VCaP (cell line): ENCODE measurements around the gene KIF1C.

ENCODE experiments used
- H3K27ac ChIP-seq: fragments of 450-650 bp; 2 replicates; pipeline ENCODE4 v1.5.1; 2017
- TF ChIP-seq, protein P1 (sequence below): fragments of 450-650 bp; conservative IDR thresholded peaks from 2 replicates; pipeline ENCODE4 v1.5.1; 2017; ENCODE audit warnings: mild to moderate bottlenecking, moderate library complexity

KIF1C gene

DNA sequence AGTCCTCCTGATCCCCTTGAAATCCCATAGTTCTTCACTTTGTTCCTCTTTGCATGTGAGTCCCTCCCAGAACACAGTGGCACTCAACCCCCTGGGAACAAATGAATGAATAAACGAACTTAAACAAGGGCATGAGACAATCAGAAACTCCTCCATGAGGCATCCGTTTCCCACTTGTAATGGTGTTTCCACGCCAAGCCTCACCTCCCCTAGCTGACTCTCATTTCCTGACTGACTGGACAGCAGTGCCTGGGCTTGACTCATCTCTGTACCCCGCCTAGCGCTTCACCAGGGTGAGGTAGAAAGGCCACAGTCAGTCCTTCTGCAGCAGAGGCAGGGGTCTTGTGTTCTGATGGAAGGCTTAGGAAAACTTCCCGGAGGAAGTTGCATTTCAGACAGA, 14.2 kb downstream of the KIF1C start:
- TF ChIP-seq, protein P1, sequence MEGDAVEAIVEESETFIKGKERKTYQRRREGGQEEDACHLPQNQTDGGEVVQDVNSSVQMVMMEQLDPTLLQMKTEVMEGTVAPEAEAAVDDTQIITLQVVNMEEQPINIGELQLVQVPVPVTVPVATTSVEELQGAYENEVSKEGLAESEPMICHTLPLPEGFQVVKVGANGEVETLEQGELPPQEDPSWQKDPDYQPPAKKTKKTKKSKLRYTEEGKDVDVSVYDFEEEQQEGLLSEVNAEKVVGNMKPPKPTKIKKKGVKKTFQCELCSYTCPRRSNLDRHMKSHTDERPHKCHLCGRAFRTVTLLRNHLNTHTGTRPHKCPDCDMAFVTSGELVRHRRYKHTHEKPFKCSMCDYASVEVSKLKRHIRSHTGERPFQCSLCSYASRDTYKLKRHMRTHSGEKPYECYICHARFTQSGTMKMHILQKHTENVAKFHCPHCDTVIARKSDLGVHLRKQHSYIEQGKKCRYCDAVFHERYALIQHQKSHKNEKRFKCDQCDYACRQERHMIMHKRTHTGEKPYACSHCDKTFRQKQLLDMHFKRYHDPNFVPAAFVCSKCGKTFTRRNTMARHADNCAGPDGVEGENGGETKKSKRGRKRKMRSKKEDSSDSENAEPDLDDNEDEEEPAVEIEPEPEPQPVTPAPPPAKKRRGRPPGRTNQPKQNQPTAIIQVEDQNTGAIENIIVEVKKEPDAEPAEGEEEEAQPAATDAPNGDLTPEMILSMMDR = no peak
- H3K27ac ChIP-seq = no peak overlapping the region

DNA sequence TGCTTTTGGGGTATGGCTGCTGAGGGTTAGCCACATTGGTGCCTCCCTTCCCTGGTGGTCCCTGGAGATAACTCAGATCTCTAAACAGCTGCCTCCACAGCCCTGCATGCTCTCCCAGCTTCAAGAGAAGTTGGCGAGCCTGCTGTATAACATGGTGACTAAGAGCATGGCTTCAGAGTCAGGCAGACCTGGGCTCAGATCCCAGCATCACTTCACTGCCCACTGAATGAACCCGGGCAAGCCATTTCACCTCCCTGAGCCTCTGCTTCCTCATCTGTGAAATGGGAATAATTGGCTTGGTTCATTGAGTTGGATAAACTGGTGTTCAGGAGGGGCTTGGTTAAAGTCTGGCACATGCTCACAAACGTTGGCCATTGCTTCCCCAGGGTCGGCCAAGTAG, 16.6 kb downstream of the KIF1C start:
- TF ChIP-seq, protein P1 = no peak

DNA sequence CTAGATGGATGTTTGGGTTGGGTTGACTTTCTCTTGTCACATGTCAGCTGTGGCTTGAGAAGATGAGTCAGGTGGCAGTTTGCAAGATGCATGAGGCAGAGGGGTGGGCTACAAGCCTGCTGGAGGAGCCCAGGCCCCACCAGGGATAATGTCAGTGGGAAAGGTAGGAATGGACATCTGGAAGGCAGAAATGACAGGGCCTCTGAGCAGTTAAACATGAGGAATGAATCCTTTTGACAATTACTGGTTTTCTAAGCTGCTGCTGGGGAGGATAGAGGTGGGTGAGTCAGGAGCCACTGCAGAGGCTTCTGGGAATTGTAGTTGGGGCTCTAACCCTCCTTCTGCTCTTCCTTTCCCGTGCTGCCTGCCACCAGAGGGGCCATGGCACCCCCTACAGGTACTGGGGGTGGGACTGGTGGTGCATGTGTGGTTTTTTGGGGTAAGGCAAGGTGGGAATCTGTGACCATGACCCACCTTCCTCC, 21.8 kb downstream of the KIF1C start:
- TF ChIP-seq, protein P1 = no peak
- no peak overlapping the region for H3K27ac ChIP-seq

More for the DNA sequence above, 16.6 kb downstream of the KIF1C start:
- H3K27ac ChIP-seq = no peak overlapping the region

DNA sequence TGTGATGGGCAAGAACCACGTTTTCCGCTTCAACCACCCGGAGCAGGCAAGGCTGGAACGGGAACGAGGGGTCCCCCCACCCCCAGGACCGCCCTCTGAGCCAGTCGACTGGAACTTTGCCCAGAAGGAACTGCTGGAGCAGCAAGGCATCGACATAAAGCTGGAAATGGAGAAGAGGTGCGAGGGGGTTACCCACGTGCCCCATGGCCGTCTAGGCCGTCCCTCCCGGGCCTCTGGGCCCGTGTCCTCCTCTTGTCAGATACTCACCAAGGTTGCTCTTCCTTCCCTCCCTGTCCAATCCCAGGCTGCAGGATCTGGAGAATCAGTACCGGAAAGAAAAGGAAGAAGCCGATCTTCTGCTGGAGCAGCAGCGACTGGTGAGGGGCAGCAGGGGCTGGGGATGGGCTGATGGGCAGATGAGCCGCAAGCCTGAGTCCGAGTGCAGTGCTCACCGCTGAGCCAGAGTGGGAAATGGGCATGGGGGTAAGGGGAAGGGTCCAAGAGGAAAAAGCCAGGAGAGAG, 22.8 kb downstream of the KIF1C start:
- TF ChIP-seq, protein P1 = no peak
- H3K27ac ChIP-seq = no peak overlapping the region

DNA sequence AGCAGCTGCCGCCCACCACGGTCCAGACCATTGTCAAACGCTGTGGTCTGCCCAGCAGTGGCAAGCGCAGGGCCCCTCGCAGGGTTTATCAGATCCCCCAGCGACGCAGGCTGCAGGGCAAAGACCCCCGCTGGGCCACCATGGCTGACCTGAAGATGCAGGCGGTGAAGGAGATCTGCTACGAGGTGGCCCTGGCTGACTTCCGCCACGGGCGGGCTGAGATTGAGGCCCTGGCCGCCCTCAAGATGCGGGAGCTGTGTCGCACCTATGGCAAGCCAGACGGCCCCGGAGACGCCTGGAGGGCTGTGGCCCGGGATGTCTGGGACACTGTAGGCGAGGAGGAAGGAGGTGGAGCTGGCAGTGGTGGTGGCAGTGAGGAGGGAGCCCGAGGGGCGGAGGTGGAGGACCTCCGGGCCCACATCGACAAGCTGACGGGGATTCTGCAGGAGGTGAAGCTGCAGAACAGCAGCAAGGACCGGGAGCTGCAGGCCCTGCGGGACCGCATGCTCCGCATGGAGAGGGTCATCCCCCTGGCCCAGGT, 24.5 kb downstream of the KIF1C start:
- TF ChIP-seq, protein P1 = no peak
- H3K27ac ChIP-seq = no peak overlapping the region

DNA sequence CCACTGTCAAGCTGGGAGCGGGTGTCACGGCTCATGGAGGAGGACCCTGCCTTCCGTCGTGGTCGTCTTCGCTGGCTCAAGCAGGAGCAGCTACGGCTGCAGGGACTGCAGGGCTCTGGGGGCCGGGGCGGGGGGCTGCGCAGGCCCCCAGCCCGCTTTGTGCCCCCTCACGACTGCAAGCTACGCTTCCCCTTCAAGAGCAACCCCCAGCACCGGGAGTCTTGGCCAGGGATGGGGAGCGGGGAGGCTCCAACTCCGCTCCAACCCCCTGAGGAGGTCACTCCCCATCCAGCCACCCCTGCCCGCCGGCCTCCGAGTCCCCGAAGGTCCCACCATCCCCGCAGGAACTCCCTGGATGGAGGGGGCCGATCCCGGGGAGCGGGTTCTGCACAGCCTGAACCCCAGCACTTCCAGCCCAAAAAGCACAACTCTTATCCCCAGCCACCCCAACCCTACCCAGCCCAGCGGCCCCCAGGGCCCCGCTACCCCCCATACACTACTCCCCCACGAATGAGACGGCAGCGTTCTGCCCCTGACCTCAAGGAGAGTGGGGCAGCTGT, 25.9 kb downstream of the KIF1C start:
- no peak overlapping the region for H3K27ac ChIP-seq
- TF ChIP-seq, protein P1 = no peak

DNA sequence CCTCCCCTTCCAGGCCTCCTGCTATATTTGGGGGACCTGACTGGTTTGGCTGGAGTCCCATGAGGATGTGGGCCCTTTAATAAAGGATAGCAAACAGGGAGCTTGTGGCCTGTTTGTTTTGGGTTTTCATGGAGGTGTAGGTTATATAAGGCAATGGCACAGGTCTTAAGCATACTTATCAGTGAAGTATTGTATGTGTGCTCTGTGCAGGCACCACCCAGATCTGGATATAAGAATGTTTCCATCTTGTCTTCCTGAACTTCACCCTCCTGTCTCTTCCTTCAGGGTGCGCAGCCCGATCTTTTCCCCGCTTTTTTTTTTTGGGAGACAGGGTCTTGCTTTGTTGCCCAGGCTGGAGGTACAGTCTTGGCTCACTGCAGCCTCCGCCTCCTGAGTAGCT, 26.9 kb downstream of the KIF1C start:
- H3K27ac ChIP-seq = no peak overlapping the region
- TF ChIP-seq, protein P1 = no peak
